HG03103 (cell line): ENCODE results near the gene TIMM13.

Experiments used
- ATAC-seq: cut with Tn5 transposase; IDR thresholded peaks from one replicate; pipeline ENCODE4 v1.9.1; 2021; ENCODE audit warnings: low read depth; ENCODE audit not compliant: unreplicated experiment

TIMM13 gene

GRCh38 chr19:2455851-2456570 lies 28.6 kb upstream of the TIMM13 start:
- ATAC-seq: no peak

- no peak for ATAC-seq
Measured at GRCh38 chr19:2454962-2455850, 27.8 kb upstream of the TIMM13 start.

- no peak for ATAC-seq
Measured at GRCh38 chr19:2454199-2454961, 27.0 kb upstream of the TIMM13 start.

GRCh38 chr19:2453431-2454025 lies 26.1 kb upstream of the TIMM13 start:
- ATAC-seq: no peak

GRCh38 chr19:2451741-2452140 lies 24.4 kb upstream of the TIMM13 start:
- ATAC-seq: no peak

- ATAC-seq: no peak
Measured at GRCh38 chr19:2451138-2451537, 23.8 kb upstream of the TIMM13 start.

GRCh38 chr19:2449019-2449418 lies 21.6 kb upstream of the TIMM13 start:
- no peak for ATAC-seq

GRCh38 chr19:2446381-2446780 lies 19.0 kb upstream of the TIMM13 start:
- no peak for ATAC-seq

GRCh38 chr19:2444251-2445002 lies 17.0 kb upstream of the TIMM13 start:
- ATAC-seq: no peak

- ATAC-seq: no peak
Measured at GRCh38 chr19:2443785-2444182, 16.4 kb upstream of the TIMM13 start.

- no peak for ATAC-seq
Measured at GRCh38 chr19:2443116-2443784, 15.9 kb upstream of the TIMM13 start.

GRCh38 chr19:2441096-2441752 lies 13.8 kb upstream of the TIMM13 start:
- ATAC-seq: no peak

- ATAC-seq: no peak
Measured at GRCh38 chr19:2440515-2440914, 13.1 kb upstream of the TIMM13 start.

GRCh38 chr19:2438178-2438577 lies 10.8 kb upstream of the TIMM13 start:
- ATAC-seq: no peak

- no peak for ATAC-seq
Measured at GRCh38 chr19:2436926-2437325, 9.5 kb upstream of the TIMM13 start.

- ATAC-seq: no peak
Measured at GRCh38 chr19:2436384-2436783, 9.0 kb upstream of the TIMM13 start.

- ATAC-seq: no peak
Measured at GRCh38 chr19:2434721-2435265, 7.4 kb upstream of the TIMM13 start.

GRCh38 chr19:2434267-2434666 lies 6.9 kb upstream of the TIMM13 start:
- ATAC-seq: no peak

- no peak for ATAC-seq
Measured at GRCh38 chr19:2433854-2434253, 6.5 kb upstream of the TIMM13 start.
